H9 (cell line): ENCODE data around the gene DAPK2. TPM values are rescaled to one million over a fixed set of nuclear protein-coding genes. Genes with fewer than 3 reads are reported as not detected.

Experiments
- DNase-seq: peaks from one replicate; pipeline ENCODE4 v3.0.0-alpha.2; 2017
- H2AFZ ChIP-seq: one replicate; pipeline ENCODE4 v1.6.1; 2013; ENCODE audit warnings: mild to moderate bottlenecking, low read length, control low read depth, moderate library complexity
- H2AK5ac ChIP-seq: 2 replicates; pipeline ENCODE4 v1.6.1; 2013; ENCODE audit warnings: low read length, control low read depth, mixed read lengths; ENCODE audit not compliant: insufficient read length
- H2BK120ac ChIP-seq: one replicate; pipeline ENCODE4 v1.6.1; 2013; ENCODE audit warnings: low read depth, mild to moderate bottlenecking, low read length, control low read depth, inconsistent platforms; ENCODE audit not compliant: poor library complexity, severe bottlenecking
- H2BK12ac ChIP-seq: 2 replicates; pipeline ENCODE4 v1.6.1; 2013; ENCODE audit warnings: low read length, control low read depth, mixed read lengths, low read depth; ENCODE audit not compliant: insufficient read length
- H2BK15ac ChIP-seq: 2 replicates; pipeline ENCODE4 v1.6.1; 2013; ENCODE audit warnings: low read depth, low read length, control low read depth
- H2BK20ac ChIP-seq: one replicate; pipeline ENCODE4 v1.6.1; 2013; ENCODE audit warnings: low read depth, mild to moderate bottlenecking, low read length, control low read depth, inconsistent platforms; ENCODE audit not compliant: poor library complexity, severe bottlenecking
- H2BK5ac ChIP-seq: 2 replicates; pipeline ENCODE4 v1.6.1; 2013; ENCODE audit warnings: low read length, control low read depth, mixed read lengths; ENCODE audit not compliant: insufficient read length
- H3K14ac ChIP-seq: 2 replicates; pipeline ENCODE4 v1.6.1; 2013; ENCODE audit warnings: low read length, control low read depth; ENCODE audit not compliant: insufficient read depth
- H3K18ac ChIP-seq: 2 replicates; pipeline ENCODE4 v1.6.1; 2013; ENCODE audit warnings: low read depth, mild to moderate bottlenecking, mixed read lengths, low read length, control low read depth; ENCODE audit not compliant: insufficient read length
- H3K23ac ChIP-seq: 2 replicates; pipeline ENCODE4 v1.6.1; 2013; ENCODE audit warnings: low read length, control low read depth, mixed read lengths, low read depth; ENCODE audit not compliant: insufficient read length
- H3K23me2 ChIP-seq: 2 replicates; pipeline ENCODE4 v1.6.1; 2013; ENCODE audit warnings: low read depth, mild to moderate bottlenecking, mixed read lengths, low read length, control low read depth; ENCODE audit not compliant: insufficient read length, poor library complexity, severe bottlenecking
- H3K27ac ChIP-seq: 2 replicates; pipeline ENCODE4 v1.5.1; 2013; ENCODE audit warnings: low read length, control low read depth, mixed read lengths, low read depth; ENCODE audit not compliant: insufficient read length
- H3K27me3 ChIP-seq: 2 replicates; pipeline ENCODE4 v1.6.1; 2013; ENCODE audit warnings: low read length, control low read depth, inconsistent platforms; ENCODE audit not compliant: insufficient read depth
- H3K4ac ChIP-seq: 2 replicates; pipeline ENCODE4 v1.6.1; 2013; ENCODE audit warnings: low read depth, mild to moderate bottlenecking, control low read depth, inconsistent platforms, low read length, moderate library complexity
- H3K4me1 ChIP-seq: 2 replicates; pipeline ENCODE4 v1.6.1; 2013; ENCODE audit warnings: low read length, control low read depth, inconsistent platforms; ENCODE audit not compliant: insufficient read depth
- H3K4me2 ChIP-seq: 2 replicates; pipeline ENCODE4 v1.6.1; 2013; ENCODE audit warnings: low read length, control low read depth, mixed read lengths; ENCODE audit not compliant: insufficient read length, insufficient read depth
- H3K56ac ChIP-seq: 2 replicates; pipeline ENCODE4 v1.6.1; 2013; ENCODE audit warnings: low read depth, mild to moderate bottlenecking, mixed read lengths, low read length, control low read depth; ENCODE audit not compliant: insufficient read length
- H3K79me1 ChIP-seq: 2 replicates; pipeline ENCODE4 v1.6.1; 2013; ENCODE audit warnings: low read depth, mild to moderate bottlenecking, moderate library complexity, low read length, control low read depth, inconsistent platforms; ENCODE audit not compliant: insufficient read depth, poor library complexity, severe bottlenecking
- H3K79me2 ChIP-seq: 2 replicates; pipeline ENCODE4 v1.6.1; 2013; ENCODE audit warnings: low read length, control low read depth, inconsistent platforms; ENCODE audit not compliant: insufficient read depth
- H3K9ac ChIP-seq: 2 replicates; pipeline ENCODE4 v1.6.1; 2013; ENCODE audit warnings: low read length, control low read depth, mixed read lengths; ENCODE audit not compliant: insufficient read length; ENCODE audit errors: extremely low read depth
- H3K9me3 ChIP-seq: one replicate; pipeline ENCODE4 v1.6.1; 2013; ENCODE audit warnings: low read depth, low read length, inconsistent platforms; ENCODE audit not compliant: control insufficient read depth
- H3T11ph ChIP-seq: one replicate; pipeline ENCODE4 v1.6.1; 2013; ENCODE audit warnings: mild to moderate bottlenecking, low read length, control low read depth, inconsistent platforms
- H4K20me1 ChIP-seq: one replicate; pipeline ENCODE4 v1.6.1; 2013; ENCODE audit not compliant: control insufficient read depth, insufficient read length, insufficient read depth
- H4K5ac ChIP-seq: 2 replicates; pipeline ENCODE4 v1.6.1; 2013; ENCODE audit warnings: low read depth, mild to moderate bottlenecking, mixed read lengths, low read length, control low read depth; ENCODE audit not compliant: insufficient read length
- H4K8ac ChIP-seq: replicated peaks from 2 replicates; pipeline ENCODE4 v1.6.1; 2013; ENCODE audit warnings: low read length, control low read depth, mixed read lengths, low read depth; ENCODE audit not compliant: insufficient read length
- H4K91ac ChIP-seq: 2 replicates; pipeline ENCODE4 v1.6.1; 2013; ENCODE audit warnings: low read depth, mild to moderate bottlenecking, moderate library complexity, mixed read lengths, low read length, control low read depth; ENCODE audit not compliant: insufficient read length
- H3K27ac Mint-ChIP-seq, 3 experiments: 2 replicates in 2 of 3; 3 replicates in 1 of 3; pipeline ENCODE4 v1.8.0; 2020 to 2021; ENCODE audit warnings: mixed read lengths in 3 of 3, mild to moderate bottlenecking in 1 of 3, moderate library complexity in 1 of 3
- H3K27me3 Mint-ChIP-seq: 2 replicates; pipeline ENCODE4 v1.8.0; 2021; ENCODE audit warnings: low read depth, mild to moderate bottlenecking, moderate library complexity, mixed read lengths
- H3K36me3 Mint-ChIP-seq, 3 experiments: 2 replicates in 2 of 3; 3 replicates in 1 of 3; pipeline ENCODE4 v1.8.0; 2020 to 2021; ENCODE audit warnings: low read depth in 3 of 3, mixed read lengths in 3 of 3; ENCODE audit not compliant: insufficient read depth in 1 of 3
- H3K4me1 Mint-ChIP-seq, 2 experiments: 2 replicates each; pipeline ENCODE4 v1.8.0; 2020; ENCODE audit warnings: mixed read lengths in 2 of 2
- H3K4me3 Mint-ChIP-seq, 2 experiments: 2 replicates in 1 of 2; 3 replicates in 1 of 2; pipeline ENCODE4 v1.8.0; 2020 to 2021; ENCODE audit warnings: mild to moderate bottlenecking in 2 of 2, mixed read lengths in 2 of 2, moderate library complexity in 1 of 2
- H3K9me3 Mint-ChIP-seq, 2 experiments: 2 replicates in 1 of 2; 3 replicates in 1 of 2; pipeline ENCODE4 v1.8.0; 2020; ENCODE audit warnings: mild to moderate bottlenecking in 2 of 2, mixed read lengths in 2 of 2, moderate library complexity in 1 of 2
- WGBS: extraction: QIAGEN DNeasy Blood & Tissue Kit; methylation state at CpG from one replicate; pipeline ENCODE4 v1.1.7; 2013; ENCODE audit warnings: missing lambda C conversion rate, low lambda C conversion rate, mixed read lengths; ENCODE audit not compliant: insufficient read length; ENCODE audit errors: extremely low coverage; 5-methylcytosine and 5-hydroxymethylcytosine counted together
- total RNA-seq: library from RNA; stranded (reverse); gene quantifications from 2 replicates; pipeline ENCODE4 v1.2.1, GENCODE V29; 2021
- TF ChIP-seq, protein P1 (sequence below): fragments of 200-600 bp; sonication (generic); conservative IDR thresholded peaks from 3 replicates; pipeline ENCODE4 v1.8.0; 2021; ENCODE audit warnings: antibody characterized with exemption, mild to moderate bottlenecking

DAPK2 gene
- total RNA-seq, 1 experiment from 2014 or later: 3.5 TPM

DNA sequence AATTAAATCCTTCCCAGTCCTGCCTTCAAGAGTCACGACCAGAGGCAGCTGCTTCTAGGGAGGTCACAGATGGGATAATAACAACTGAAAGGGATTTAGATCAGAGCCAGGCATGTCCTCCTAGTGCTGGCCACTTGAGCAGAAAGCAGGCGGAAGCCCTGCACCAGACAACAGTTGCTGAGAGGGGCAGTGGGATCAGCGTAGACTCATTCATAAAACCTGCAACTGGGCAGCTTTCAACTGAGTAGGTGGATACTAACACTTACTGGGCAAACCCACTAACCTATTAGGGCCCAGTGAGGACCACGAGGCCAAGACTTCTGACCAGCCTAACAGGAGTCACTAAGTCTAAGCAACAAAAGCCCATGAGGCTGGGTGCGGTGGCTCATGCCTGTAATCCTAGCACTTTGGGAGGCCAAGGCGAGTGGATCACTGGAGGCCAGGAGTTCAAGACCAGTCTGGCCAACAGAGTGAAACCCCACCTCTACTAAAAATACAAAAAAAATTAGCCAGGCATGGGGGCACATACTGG is 67.0 kb downstream of the DAPK2 start:
- Histone ChIP-seq H2AK5ac (no peak overlapping the region), H2BK5ac (no peak overlapping the region), H3K56ac (no peak overlapping the region), H3T11ph (no peak overlapping the region), H3K14ac (no peak overlapping the region), H3K4ac (no peak overlapping the region), H2AFZ (no peak overlapping the region), H3K23me2 (no peaks in the 10 kb centered on the region), H3K9ac (no peak overlapping the region), H4K8ac (no peak overlapping the region), H3K9me3 (no peaks in the 10 kb centered on the region), H4K20me1 (no peaks in the 10 kb centered on the region), H3K4me1 (peaks cover 3% of the 10 kb centered on the region; the same call in 1 of the 2 replicates), H2BK120ac (no peak overlapping the region), H4K5ac (no peak overlapping the region), H3K18ac (no peak overlapping the region), H2BK15ac (no peak overlapping the region), H3K79me1 (no peaks in the 10 kb centered on the region), H3K4me2 (no peak overlapping the region), H3K27me3 (no peaks in the 10 kb centered on the region), H4K91ac (no peak overlapping the region), H3K79me2 (no peaks in the 10 kb centered on the region), H2BK20ac (no peak overlapping the region), H3K23ac (no peak overlapping the region), H3K27ac (no peak overlapping the region), H2BK12ac (no peak overlapping the region)
- no CpG with 5 or more reads among the region's 6 CpGs for WGBS
- no peaks in the 10 kb centered on the region; a peak in 1 of 7 replicates for H3K36me3 Mint-ChIP-seq
- peak; percentile 12 for DNase-seq
- H3K4me3 Mint-ChIP-seq: no peak overlapping the region
- no peak overlapping the region for H3K27ac Mint-ChIP-seq
- TF ChIP-seq, protein P1, sequence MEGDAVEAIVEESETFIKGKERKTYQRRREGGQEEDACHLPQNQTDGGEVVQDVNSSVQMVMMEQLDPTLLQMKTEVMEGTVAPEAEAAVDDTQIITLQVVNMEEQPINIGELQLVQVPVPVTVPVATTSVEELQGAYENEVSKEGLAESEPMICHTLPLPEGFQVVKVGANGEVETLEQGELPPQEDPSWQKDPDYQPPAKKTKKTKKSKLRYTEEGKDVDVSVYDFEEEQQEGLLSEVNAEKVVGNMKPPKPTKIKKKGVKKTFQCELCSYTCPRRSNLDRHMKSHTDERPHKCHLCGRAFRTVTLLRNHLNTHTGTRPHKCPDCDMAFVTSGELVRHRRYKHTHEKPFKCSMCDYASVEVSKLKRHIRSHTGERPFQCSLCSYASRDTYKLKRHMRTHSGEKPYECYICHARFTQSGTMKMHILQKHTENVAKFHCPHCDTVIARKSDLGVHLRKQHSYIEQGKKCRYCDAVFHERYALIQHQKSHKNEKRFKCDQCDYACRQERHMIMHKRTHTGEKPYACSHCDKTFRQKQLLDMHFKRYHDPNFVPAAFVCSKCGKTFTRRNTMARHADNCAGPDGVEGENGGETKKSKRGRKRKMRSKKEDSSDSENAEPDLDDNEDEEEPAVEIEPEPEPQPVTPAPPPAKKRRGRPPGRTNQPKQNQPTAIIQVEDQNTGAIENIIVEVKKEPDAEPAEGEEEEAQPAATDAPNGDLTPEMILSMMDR: no peak
- H3K27me3 Mint-ChIP-seq: no peaks in the 10 kb centered on the region; the same call in 1 of the 2 replicates
- peaks cover 27 to 35% of the 10 kb centered on the region in 2 experiments for H3K4me1 Mint-ChIP-seq
- no peaks in the 10 kb centered on the region; a peak in 2 of 5 replicates for H3K9me3 Mint-ChIP-seq
